Measurements from ENCODE around the gene INPP5D. TPM values are rescaled to one million over a fixed set of nuclear protein-coding genes. Genes with fewer than 3 reads are reported as not detected.
"Not testable (repeated sequence)": the region's sequence is repeated elsewhere in the genome, so short reads cannot be mapped to it uniquely, and the experiment has no call there.

INPP5D gene
- total RNA-seq, 1 donor: 302 TPM

DNA sequence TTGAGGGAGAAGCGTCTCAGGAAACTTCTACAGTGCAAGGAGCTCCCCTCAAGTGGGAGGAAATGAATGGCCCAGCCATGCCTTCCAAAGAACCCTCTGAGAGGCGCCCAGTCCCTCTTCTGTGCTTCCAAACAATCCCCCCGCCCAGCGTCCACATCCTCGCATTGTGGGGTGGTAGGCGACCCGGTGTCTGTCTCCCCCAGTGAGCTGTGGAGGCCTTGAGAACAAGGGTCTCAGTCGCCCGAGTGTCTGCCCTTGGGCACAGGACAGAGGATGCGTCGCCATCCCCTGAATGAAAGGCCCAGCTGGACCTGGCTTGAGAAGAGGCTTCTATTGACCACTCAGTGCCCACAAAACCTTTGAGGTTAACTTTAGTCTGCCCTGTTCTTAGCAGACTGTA lies 29.7 kb downstream of the INPP5D start:
- DNase-seq (ENCODE audit: low read depth in 2 of 3, low spot score in 2 of 3): no peak

DNA sequence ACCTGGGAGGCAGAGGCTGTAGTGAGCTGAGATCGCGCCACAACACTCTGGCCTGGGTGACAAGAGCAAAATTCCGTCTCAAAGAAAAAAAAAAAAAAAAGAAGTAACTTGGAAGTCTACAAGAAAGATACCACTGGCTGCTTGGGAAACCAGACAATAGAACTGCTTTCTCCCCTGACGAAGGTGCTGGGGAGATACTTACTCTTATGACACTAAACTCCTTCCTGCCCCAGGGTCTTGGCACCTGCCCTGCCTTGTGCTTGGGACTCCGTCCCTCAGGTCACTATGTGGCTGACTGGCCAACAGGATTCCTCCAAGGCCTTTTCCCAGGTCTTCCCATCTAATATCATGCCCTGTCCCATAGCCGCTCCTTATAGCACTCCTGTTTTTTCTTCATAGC lies 30.7 kb downstream of the INPP5D start:
- no peak for DNase-seq (ENCODE audit: low read depth in 2 of 3, low spot score in 2 of 3)

DNA sequence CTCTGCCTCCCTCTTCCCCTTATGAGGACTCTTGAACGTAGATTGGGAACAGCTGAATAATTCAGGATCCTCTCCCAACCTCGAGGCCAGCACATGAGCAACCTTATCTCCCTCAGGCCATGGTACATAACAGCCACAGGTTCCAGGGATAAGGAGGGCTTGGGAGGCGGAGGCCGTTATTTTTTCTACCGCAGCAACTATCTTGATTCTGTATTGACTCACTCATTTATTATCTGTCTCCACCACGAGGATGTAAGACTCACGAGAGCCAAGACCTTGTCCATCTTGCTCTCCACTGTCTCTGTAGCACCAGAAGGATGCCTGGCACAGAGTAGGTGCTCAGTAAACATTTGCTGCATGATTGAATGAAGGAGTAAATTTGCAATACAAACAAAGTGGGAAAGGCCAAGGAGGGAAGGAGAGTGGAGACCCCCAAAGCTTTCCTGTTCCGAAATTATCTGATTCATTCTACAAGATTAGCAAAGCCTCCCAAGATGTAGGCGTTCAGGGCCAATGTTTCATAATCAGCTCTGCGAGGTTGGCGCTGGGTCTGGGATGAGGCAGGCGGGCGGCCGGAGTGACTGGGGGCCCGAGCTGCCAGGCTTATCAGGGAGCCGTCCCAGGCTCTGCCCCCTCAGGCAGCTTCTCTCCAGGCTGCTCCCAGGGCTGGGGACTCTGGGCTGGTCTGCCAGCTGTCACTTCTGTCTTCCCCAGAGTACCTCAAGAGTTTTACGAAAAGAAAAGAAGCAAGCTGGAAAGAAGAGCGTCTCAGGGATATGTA lies 31.6 kb downstream of the INPP5D start:
- DNase-seq (ENCODE audit: low read depth in 2 of 3, low spot score in 2 of 3): peak in 1 of 3 donors; percentile 23

DNA sequence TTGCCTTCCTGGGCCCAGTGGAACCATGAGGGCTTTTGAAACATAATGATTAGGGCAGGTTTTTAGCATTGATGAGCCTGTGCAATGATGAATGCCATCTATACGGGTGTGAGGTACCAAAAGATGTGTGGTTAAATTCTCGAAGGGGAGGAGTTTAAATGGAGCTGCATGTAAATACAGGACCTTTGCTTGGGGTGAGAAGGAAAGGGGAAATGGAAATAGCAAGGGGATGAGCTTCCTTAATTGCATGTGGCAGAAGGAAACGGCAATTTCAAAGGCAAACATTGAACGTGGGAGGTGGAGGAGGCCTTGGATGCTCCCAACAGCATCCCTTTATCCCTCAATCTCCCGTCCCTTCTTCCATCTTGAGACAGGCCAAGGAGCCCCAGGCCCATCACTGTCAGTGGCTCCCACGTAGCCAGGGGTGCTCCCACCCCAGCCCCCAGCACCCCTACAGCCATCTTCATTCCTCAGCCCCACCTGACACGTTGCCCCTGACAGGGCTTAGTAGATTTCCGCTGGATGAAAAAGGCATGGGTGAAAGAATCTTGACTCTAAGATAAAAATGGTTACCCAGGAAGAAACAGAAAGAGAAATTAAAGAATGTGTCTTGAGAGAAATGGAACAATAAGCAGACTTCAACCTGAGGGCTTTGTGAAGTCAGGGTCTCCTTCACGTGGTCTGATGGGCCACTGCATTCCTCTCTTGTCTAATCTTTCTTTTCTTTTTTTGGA lies 32.5 kb downstream of the INPP5D start:
- peak in 1 of 3 donors; percentile 34 for DNase-seq (ENCODE audit: low read depth in 2 of 3, low spot score in 2 of 3)

DNA sequence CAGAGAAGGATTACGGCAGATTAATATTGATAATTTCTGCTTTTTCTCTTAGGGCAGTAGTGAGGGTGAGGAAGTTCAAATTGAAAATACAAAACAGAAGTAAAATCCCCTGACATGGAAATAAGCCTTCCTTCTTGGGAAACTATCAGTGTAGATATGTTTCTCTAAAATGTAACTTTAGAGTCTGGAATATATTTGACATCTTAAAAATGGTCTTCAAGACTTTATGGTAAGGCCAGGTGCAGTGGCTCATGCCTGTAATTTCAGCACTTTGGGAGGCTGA lies 33.0 kb downstream of the INPP5D start:
- no peak for DNase-seq (ENCODE audit: low read depth in 2 of 3, low spot score in 2 of 3)

DNA sequence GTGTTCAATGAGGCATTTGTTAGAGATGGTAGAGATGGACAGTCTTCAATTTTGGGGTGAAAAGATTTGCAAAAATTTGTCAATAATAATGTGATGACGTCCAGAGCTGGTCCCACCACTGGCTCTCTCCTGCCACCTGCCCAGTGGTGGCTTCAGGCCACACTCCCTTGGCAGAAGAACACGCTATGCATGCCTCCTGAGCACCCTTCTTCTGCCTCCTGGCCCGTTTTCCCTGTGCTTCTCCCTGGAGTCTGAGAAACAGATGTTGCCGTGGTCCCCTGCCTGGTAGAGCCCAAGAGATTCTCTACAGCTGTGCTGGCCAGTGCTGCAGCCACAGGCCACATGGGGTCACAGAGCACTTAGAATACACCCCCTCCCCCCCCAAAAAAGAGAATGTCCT lies 33.6 kb downstream of the INPP5D start:
- DNase-seq (ENCODE audit: low read depth in 2 of 3, low spot score in 2 of 3): no peak

DNA sequence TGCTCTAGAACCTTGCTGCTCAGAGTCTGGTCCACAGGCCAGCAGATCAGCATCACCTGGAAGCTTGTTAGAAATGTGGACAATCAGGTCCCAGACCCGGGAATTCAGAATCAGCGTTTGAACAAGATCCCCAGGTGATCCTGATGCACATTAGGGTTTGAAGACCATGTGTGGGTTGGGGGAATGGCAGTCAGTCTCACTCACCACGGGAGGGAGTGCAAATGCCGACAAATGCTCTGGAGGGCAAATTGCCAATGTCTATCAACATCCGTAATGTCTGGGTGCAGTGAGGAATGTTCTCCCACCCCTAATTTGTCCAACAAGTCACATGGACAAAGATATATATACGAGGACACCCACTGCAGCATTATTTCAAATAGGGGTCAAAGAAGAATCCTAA lies 34.5 kb downstream of the INPP5D start:
- no peak for DNase-seq (ENCODE audit: low read depth in 2 of 3, low spot score in 2 of 3)

DNA sequence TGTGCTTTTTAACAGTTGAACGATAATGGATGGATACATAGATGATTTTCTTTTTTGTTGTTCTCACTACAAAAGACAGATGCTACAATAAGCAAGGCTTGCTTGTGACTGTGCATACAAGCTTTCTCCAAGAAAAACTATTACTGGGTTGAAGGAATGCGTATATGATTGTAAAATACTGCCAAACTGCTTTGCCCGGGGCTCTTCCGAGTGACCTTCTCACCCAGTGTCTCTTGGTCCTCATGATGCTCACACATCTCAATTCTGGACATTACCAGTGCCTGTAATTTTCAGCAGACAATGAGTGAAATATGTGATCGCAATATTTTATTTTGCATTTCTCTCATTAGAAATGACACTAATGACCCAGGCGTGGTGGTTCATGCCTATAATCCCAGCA lies 35.9 kb downstream of the INPP5D start:
- no peak for DNase-seq (ENCODE audit: low read depth in 2 of 3, low spot score in 2 of 3)

DNA sequence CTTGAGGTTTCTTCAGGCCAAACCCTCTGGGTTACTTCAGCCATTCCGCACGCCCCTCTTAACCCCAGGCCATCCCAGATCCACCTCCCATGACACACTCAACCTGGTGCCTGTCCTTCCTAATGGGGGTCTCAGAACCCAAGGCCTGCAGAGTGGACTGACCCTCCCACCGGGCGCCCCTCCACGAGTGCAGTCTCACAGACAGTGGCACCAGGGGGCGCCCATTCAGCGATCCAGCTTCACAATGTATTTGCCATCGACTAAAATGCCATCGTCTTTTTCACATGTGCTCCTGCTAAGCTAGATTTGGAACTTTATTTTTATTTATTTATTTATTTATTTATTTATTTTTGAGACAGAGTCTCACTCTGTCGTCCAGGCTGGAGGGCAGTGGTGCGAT lies 38.5 kb downstream of the INPP5D start:
- peak in 1 of 3 donors; percentile 29 for DNase-seq (ENCODE audit: low read depth in 2 of 3, low spot score in 2 of 3)

DNA sequence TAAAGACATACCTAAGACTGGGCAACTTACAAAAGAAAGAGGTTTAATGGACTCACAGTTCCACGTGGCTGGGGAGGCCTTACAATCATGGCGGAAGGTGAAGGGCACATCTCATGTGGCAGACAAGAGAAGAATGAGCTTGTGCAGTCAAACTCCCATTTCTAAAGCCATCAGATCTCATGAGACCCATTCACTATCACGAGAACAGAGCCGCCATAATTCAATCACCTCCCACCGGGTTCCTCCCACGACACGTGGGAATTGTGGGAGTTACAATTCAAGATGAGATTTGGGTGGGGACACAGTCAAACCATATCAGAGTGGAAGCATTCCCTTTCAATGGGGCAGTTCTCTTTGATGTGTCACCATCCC lies 39.7 kb downstream of the INPP5D start:
- DNase-seq (ENCODE audit: low read depth in 2 of 3, low spot score in 2 of 3): not testable (repeated sequence)

DNA sequence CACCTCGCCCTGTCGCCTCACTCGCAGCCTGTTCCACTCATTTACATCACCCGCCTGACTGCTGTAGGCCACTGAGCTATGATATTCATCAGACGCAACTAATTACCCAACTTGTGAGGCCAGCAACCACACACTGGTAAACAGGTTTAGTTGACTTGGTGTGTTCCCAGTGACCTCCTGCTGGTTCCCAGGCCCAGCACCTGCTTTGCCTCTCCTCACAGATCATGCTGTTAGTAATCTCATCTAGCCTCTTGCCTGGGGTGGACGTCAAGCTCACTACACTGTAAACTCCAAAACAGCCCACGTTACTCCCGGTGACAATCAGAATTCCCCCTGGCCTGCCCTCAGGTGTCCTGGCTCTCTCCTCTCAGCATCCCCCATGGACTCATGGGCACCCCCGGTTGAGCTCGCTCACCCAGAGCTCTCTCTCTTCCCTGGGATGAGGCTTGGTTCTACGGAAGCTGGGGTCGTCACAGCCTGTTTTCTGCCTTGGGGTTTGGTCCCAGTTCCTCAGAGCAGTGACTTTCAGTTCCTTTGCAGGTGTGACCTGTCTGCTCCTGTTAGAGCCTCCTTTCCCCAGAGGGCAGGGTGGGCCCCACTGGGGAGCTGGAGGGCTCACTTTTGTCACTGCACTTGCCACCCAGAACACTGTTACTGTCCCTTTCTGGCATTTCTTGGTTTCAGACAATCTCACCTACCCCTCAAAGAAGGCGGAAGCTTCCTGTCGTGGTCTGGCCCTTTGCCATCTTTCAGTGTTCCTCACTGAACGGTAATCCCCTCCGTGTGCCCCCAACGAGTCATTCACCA lies 40.3 kb downstream of the INPP5D start:
- DNase-seq (ENCODE audit: low read depth in 2 of 3, low spot score in 2 of 3): peak in 2 of 3 donors; percentile 75 to 84

DNA sequence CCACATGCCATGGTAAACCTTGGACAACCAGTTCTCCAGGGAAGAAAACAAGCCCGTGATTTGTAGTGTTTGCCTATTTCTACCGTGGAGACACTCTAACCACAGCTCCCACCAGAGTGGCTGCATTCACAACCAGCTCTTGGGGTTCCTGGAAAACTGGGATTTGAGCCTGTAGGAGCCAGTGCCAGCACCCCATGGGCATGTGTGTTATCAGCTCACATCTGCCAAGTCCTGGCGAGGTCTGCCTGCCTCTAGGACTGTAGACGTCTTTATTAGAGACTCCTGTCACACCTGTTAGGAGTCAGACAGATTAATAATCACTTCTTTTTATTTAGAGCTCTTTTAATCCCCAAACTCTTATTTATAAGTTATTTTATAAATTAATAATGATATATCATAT lies 41.0 kb downstream of the INPP5D start:
- no peak for DNase-seq (ENCODE audit: low read depth in 2 of 3, low spot score in 2 of 3)

DNA sequence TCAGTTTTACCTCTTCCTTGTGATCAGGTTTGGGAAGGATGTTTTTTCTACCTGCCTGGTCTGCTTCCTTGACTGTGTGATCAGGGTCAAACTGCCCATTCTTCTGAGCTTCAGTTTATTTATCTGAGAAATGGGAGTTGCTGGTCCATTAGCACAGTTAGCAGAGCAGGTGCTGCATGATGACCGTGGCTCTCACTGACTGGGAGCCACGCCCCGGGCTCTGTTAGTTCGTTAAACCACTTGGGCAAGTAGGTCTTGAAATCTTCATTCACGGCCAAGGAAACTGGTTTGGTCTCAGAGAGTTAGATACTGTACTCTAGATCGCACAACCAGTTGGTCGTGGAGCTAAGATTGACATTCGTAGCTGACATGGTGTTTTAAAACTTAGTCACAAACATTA lies 41.7 kb downstream of the INPP5D start:
- no peak for DNase-seq (ENCODE audit: low read depth in 2 of 3, low spot score in 2 of 3)

DNA sequence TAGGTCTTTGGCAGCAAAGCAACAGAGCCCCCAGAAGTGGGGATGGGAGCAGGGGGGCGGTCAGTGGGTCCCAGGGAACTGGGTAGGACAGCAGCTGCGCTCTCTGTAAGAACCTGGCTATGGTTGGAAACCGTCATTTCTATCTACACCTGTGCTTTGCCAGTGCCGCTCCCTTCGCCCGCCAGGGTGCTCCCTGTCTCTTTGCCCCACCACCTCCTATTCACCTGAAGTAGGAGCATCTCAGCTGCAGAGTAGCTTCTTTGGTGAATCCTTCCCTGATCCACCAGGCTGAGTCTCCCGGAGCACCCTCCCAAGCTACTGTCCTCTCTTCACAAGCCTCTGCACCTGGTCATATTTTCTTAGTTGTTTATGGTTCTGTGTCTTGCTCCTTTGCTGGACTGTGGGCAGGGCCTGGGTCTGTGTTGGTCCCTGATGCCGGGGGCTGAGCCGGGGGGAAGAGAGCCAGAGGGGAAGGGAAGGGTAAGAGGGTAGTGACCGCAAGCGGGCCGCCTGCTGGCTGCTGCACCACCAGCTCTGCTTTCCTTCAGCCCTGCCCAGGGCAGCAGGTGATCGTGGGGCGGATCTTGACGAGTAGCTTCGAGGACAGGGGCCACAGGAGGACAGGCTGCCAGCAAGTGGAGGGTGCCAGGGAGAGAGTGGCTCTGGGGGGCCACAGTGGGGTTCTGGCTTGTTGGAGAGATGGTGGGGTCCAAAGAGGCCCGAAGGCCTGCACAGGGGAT lies 45.2 kb downstream of the INPP5D start:
- DNase-seq (ENCODE audit: low read depth in 2 of 3, low spot score in 2 of 3): no peak

DNA sequence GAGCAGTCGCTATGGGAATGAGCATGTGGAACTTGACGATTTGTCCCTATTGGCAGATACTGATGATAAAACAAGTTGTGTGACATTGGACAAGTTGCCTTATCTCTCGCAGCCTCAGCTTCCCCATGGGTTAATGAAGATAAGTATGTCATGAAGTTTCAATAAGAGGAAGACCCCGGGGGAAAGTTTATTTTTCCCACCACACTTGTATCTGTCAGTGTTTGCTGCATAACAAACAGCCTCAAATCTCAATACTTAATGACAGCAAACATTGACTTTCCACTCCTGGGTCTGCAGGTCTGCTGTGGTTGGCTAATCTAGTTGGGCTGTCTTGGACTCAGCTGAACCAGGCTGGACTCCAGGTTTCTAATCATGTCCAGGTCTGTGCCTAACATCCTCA lies 45.8 kb downstream of the INPP5D start:
- no peak for DNase-seq (ENCODE audit: low read depth in 2 of 3, low spot score in 2 of 3)

DNA sequence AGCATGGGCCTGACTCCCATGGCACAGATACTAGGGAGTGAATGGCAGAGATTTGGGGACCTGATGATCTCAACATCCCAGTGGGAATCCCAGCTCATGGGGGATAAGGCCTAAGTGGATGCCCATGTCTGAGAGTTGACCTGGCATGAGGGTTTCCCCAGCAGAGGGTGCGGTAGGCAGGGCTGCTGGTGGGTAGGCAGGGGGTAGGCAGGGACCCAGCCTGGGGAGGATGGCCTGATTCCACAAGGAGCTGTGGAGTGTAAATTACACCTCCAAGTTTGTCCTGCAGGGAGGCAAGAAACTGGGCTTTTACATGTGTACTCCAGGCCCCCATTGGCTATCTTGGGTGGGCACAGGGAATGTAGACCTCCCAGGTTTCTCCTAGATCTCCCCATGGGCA lies 46.9 kb downstream of the INPP5D start:
- no peak for DNase-seq (ENCODE audit: low read depth in 2 of 3, low spot score in 2 of 3)

DNA sequence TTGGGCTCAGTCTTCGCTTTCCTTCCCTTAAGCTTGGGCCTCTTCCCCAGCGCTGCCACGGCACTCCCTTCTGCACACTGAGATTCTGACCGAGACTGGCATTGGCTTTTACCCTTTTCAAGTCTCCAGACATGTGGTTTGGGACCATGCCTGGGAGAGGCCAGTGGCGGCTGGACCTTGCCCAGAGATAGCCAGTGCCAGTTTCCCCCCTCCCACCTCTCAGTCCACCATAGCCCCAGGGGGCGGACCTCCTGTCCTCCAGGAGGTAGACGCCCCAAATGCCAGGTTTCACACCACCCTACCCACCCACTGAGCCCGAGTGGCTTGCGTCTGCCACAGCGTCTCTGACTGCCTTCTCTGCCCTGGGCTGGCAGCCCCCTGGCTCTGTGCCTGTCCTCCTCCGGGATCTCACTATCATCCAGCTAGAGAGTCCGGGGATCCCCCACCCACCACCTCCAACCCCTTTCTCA lies 47.7 kb downstream of the INPP5D start:
- DNase-seq (ENCODE audit: low read depth in 2 of 3, low spot score in 2 of 3): no peak

DNA sequence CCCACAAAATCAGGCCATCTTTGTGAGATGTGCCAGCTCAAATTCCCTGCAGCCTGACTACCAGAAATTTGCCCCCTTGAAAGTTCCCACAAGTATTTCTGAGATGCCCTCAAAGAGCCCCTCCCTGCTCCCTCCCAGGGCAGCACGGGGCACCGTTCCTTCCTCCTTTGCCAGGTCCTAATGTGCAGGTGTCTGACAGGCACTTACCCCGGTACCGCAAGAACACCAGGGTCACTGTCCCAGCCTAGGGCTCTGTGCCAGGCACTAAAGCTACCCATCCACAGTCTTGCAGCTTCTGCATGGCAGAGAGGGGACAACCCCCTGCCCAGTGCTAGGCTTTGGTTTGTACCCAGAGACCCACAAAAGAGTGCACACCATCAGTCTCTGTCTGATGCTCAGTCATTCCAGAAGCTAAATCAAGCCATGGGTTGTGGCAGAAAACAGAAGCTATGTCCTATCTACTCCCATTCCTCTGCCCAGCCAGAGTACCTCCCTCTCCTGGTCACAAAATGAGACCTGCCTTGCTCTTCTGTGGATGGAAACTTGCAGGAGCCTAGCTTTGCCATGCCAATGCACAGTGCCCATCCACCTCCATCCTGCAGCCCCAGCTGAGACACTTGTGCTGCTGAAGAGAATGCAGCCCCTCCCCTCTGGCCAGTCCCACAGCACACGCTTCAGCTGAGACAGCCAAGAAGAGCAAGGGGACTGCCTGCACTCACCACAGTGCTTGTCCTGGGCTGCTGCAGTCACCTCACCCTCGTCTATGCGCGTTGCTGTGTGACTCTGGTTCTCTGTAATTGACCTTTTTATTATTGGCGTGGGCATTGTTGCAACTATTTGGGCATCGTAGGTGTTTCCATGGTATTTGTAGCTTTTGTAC lies 48.7 kb downstream of the INPP5D start:
- DNase-seq (ENCODE audit: low read depth in 2 of 3, low spot score in 2 of 3): no peak

DNA sequence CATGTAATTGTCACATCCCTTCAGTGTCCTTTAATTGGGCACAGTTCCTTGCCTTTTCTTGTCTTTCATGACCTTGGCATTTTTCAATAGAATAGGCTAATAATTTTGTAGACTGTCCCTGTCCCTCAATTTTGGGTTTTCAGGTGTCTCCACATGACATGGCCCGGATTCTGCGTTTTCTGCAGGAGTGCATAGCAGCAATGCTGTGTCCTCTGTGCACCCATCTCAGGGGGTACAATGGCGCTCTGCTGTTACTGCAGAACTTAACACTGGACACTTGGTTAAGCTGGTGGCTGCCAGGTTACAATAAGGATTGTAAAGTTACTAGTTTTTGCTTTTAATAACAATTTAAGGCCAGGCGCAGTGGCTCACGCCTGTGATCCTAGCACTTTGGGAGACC lies 51.3 kb downstream of the INPP5D start:
- no peak for DNase-seq (ENCODE audit: low read depth in 2 of 3, low spot score in 2 of 3)

DNA sequence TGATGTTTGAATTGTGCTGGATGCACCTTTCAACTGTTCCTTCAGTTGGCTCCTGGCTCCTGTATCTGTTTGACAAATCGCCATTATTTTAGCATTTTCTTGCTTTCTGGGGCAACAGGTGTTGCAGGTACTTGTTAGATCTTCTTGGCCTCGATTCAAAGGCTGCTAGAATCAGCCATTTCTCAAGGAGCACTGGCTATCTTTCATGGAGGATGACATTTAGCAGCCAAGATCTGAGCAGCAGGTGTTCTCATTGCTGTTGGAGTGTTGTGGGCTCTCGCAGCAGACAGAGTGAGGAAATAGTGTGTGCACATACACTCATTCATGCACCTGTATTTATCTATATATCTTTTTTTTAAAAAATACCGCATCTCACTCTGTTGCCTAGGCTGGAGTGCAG lies 52.2 kb downstream of the INPP5D start:
- no peak for DNase-seq (ENCODE audit: low read depth in 2 of 3, low spot score in 2 of 3)

Data from hematopoietic multipotent progenitor cell (in vitro differentiated cells).